Hepatocyte (in vitro differentiated cells): ENCODE measurements around the gene COL4A1. TPM values are rescaled to one million over a fixed set of nuclear protein-coding genes. Genes with fewer than 3 reads are reported as not detected.

Experiments used
- DNase-seq: peaks from one replicate; pipeline ENCODE4 v3.0.0-alpha.2; 2016; ENCODE audit warnings: low spot score
- H2AFZ ChIP-seq: fragments of 200-600 bp; sonication (generic); 2 replicates; pipeline ENCODE4 v1.6.0; 2016; ENCODE audit warnings: antibody characterized with exemption, mild to moderate bottlenecking
- H3K27ac ChIP-seq: fragments of 200-600 bp; sonication (generic); 2 replicates; pipeline ENCODE4 v1.5.1; 2016; ENCODE audit warnings: mild to moderate bottlenecking
- H3K27me3 ChIP-seq: fragments of 200-600 bp; sonication (generic); 2 replicates; pipeline ENCODE4 v1.6.1; 2016
- H3K36me3 ChIP-seq: fragments of 200-600 bp; sonication (generic); replicated peaks from 2 replicates; pipeline ENCODE4 v1.5.1; 2016; ENCODE audit warnings: low read depth; ENCODE audit not compliant: insufficient read depth
- H3K4me1 ChIP-seq: fragments of 200-600 bp; sonication (generic); 2 replicates; pipeline ENCODE4 v1.5.1; 2016; ENCODE audit warnings: mild to moderate bottlenecking, moderate library complexity; ENCODE audit not compliant: insufficient read depth
- H3K4me2 ChIP-seq: fragments of 200-600 bp; sonication (generic); 2 replicates; pipeline ENCODE4 v1.6.0; 2016
- H3K4me3 ChIP-seq: fragments of 200-600 bp; sonication (generic); 2 replicates; pipeline ENCODE4 v1.5.1; 2016; ENCODE audit warnings: mild to moderate bottlenecking
- H3K79me2 ChIP-seq: fragments of 200-600 bp; sonication (generic); 2 replicates; pipeline ENCODE4 v1.6.0; 2017; ENCODE audit warnings: mild to moderate bottlenecking
- H3K9me2 ChIP-seq: fragments of 200-600 bp; sonication (generic); replicated peaks from 2 replicates; pipeline ENCODE4 v1.6.0; 2017; ENCODE audit warnings: mild to moderate bottlenecking; ENCODE audit not compliant: insufficient read depth
- H3K9me3 ChIP-seq: fragments of 200-600 bp; sonication (generic); 2 replicates; pipeline ENCODE4 v1.5.1; 2016; ENCODE audit warnings: low read depth, mild to moderate bottlenecking
- H4K20me1 ChIP-seq: fragments of 200-600 bp; sonication (generic); 2 replicates; pipeline ENCODE4 v1.6.0; 2016; ENCODE audit warnings: mild to moderate bottlenecking; ENCODE audit not compliant: insufficient read depth, poor library complexity, severe bottlenecking
- CTCF ChIP-seq: fragments of 200-600 bp; sonication (generic); IDR thresholded peaks from 2 replicates; pipeline ENCODE4 v1.5.1; 2016; ENCODE audit warnings: antibody characterized with exemption, mild to moderate bottlenecking; ENCODE audit not compliant: poor library complexity
- EZH2 ChIP-seq: fragments of 200-600 bp; sonication (generic); IDR thresholded peaks from 2 replicates; pipeline ENCODE4 v1.6.1; 2016; ENCODE audit warnings: antibody characterized with exemption, mild to moderate bottlenecking, borderline replicate concordance
- EZH2phosphoT487 ChIP-seq: fragments of 200-600 bp; sonication (generic); IDR thresholded peaks from one replicate; pipeline ENCODE4 v1.6.1; 2018; ENCODE audit warnings: antibody characterized with exemption, mild to moderate bottlenecking, low read depth, moderate library complexity; ENCODE audit not compliant: unreplicated experiment, severe bottlenecking
- WGBS: methylation state at CpG from one replicate; pipeline ENCODE4 v1.1.6; 2016; ENCODE audit warnings: low lambda C conversion rate; ENCODE audit errors: missing lambda C conversion rate; 5-methylcytosine and 5-hydroxymethylcytosine counted together
- polyA plus RNA-seq: library from polyadenylated mRNA; unstranded; fragments of >200 nt; fragmentation: Nextera tagmentation; extraction: Ambion mirVana; gene quantifications from 2 replicates; pipeline ENCODE4 v1.2.1, GENCODE V29; 2016
- total RNA-seq: library from RNA; depleted of rRNA; stranded (reverse); fragments of >200 nt; gene quantifications from 2 replicates; pipeline ENCODE4 v1.2.3, GENCODE V29; 2014

Gene COL4A1
- total and polyA plus RNA-seq, 2 experiments from 2014 or later = 138 to 269 TPM

GRCh38 chr13:110354123-110354627, 47.2 kb upstream of the COL4A1 start:
- H2AFZ ChIP-seq = no peak overlapping the region
- H3K36me3 ChIP-seq = no peaks in the 10 kb centered on the region
- 65% methylated on average over 6 of the region's 6 CpGs for WGBS
- no peaks in the 10 kb centered on the region for H3K27me3 ChIP-seq
- H3K4me3 ChIP-seq = no peak overlapping the region
- no peaks in the 10 kb centered on the region for H4K20me1 ChIP-seq
- TF ChIP-seq CTCF (no peak), EZH2phosphoT487 (no peak), EZH2 (no peak)
- H3K4me2 ChIP-seq = no peak overlapping the region
- peak overlapping the region; percentile 60 for H3K27ac ChIP-seq
- H3K9me3 ChIP-seq = no peaks in the 10 kb centered on the region
- no peak for DNase-seq
- no peaks in the 10 kb centered on the region for H3K9me2 ChIP-seq
- H3K4me1 ChIP-seq = peaks cover 13% of the 10 kb centered on the region
- peaks cover 31% of the 10 kb centered on the region for H3K79me2 ChIP-seq

- Histone ChIP-seq H3K79me2 (peaks cover 37% of the 10 kb centered on the region), H3K4me1 (peaks cover 13% of the 10 kb centered on the region), H3K27ac (peak overlapping the region; percentile 32), H2AFZ (no peak overlapping the region), H3K36me3 (no peaks in the 10 kb centered on the region), H3K27me3 (no peaks in the 10 kb centered on the region), H3K4me3 (no peak overlapping the region), H4K20me1 (no peaks in the 10 kb centered on the region), H3K4me2 (no peak overlapping the region), H3K9me2 (no peaks in the 10 kb centered on the region), H3K9me3 (no peaks in the 10 kb centered on the region)
- WGBS = 94% methylated on average over 13 of the region's 13 CpGs
- TF ChIP-seq CTCF = no peak
- no peak for TF ChIP-seq EZH2
- TF ChIP-seq EZH2phosphoT487 = no peak
- DNase-seq = no peak
Measured at GRCh38 chr13:110353339-110353977, 46.5 kb upstream of the COL4A1 start.

GRCh38 chr13:110352735-110353134, 45.8 kb upstream of the COL4A1 start:
- DNase-seq = no peak
- H3K9me3 ChIP-seq = no peaks in the 10 kb centered on the region
- no peak for TF ChIP-seq CTCF
- no peak overlapping the region for H3K4me3 ChIP-seq
- no peak overlapping the region for H3K27ac ChIP-seq
- no peaks in the 10 kb centered on the region for H4K20me1 ChIP-seq
- H3K79me2 ChIP-seq = peaks cover 43% of the 10 kb centered on the region
- no peaks in the 10 kb centered on the region for H3K27me3 ChIP-seq
- no peak overlapping the region for H3K4me2 ChIP-seq
- WGBS = 86% methylated on average over 8 of the region's 8 CpGs
- H3K9me2 ChIP-seq = no peaks in the 10 kb centered on the region
- H3K36me3 ChIP-seq = no peaks in the 10 kb centered on the region
- no peak overlapping the region for H2AFZ ChIP-seq
- peaks cover 13% of the 10 kb centered on the region for H3K4me1 ChIP-seq
